ENCODE data around the gene CABP2.

The CABP2 gene

GRCh38 chr11:67542971-67543370 lies 19.7 kb upstream of the CABP2 start:
- TF ChIP-seq ZNF596 (tag by site-specific recombination; IDR thresholded peaks at IDR 0.05) (no peak), SCRT2 (tag by site-specific recombination; IDR thresholded peaks at IDR 0.05) (0 out of 2 replicates have a peak, but pooled peaks have one; percentile 26)
- ChIA-PET CTCF (interaction anchor here (2.2 kb wide), 1 partner anchor 30 kb away, joined by 6 read pairs; no protein-coding TSS in a partner anchor), POLR2A (no interaction called here)
- no peak overlapping the region for H3K27ac ChIP-seq (ENCODE audit: extremely low read depth, low read depth, low read length)
- no peaks in the 10 kb centered on the region for H3K9me3 ChIP-seq (ENCODE audit: control insufficient read depth, insufficient read depth, low read depth, low read length)
- H3K4me3 ChIP-seq (ENCODE audit: low read depth, low read length), result no peak overlapping the region
- no peaks in the 10 kb centered on the region for H3K4me1 ChIP-seq (ENCODE audit: control insufficient read depth, insufficient read depth, low read length)
- H3K36me3 ChIP-seq (ENCODE audit: control insufficient read depth in 2 of 2, insufficient read depth in 1 of 2, low read length in 2 of 2), result no peaks in the 10 kb centered on the region

- ChIA-PET CTCF (interaction anchor here (0.9 kb wide), 1 partner anchor 12 kb away, joined by 6 read pairs; no protein-coding TSS in a partner anchor), POLR2A (no interaction called here)
- H3K27ac ChIP-seq (ENCODE audit: extremely low read depth, low read depth, low read length), result no peak overlapping the region
- H3K4me1 ChIP-seq (ENCODE audit: control insufficient read depth, insufficient read depth, low read length), result no peaks in the 10 kb centered on the region
- H3K4me3 ChIP-seq (ENCODE audit: low read depth, low read length), result no peak overlapping the region
- no peaks in the 10 kb centered on the region for H3K9me3 ChIP-seq (ENCODE audit: control insufficient read depth, insufficient read depth, low read depth, low read length)
- no peaks in the 10 kb centered on the region for H3K36me3 ChIP-seq (ENCODE audit: control insufficient read depth in 2 of 2, insufficient read depth in 1 of 2, low read length in 2 of 2)
- TF ChIP-seq ZNF664 (tag by site-specific recombination; IDR thresholded peaks at IDR 0.05) (0 out of 2 replicates have a peak, but pooled peaks have one; percentile 38), ZNF510 (tag by site-specific recombination; IDR thresholded peaks at IDR 0.05; ENCODE audit: insufficient replicate concordance) (no peak), ZNF416 (tag by site-specific recombination; IDR thresholded peaks at IDR 0.05) (no peak), PBX3 (CRISPR knock-in tag; IDR thresholded peaks at IDR 0.05) (no peak)
Measured at GRCh38 chr11:67542169-67542568, 18.9 kb upstream of the CABP2 start.

GRCh38 chr11:67541198-67541597 lies 18.0 kb upstream of the CABP2 start:
- CTCF ChIA-PET, result interaction anchor here (0.7 kb wide), 1 partner anchor 76 kb away, joined by 4 read pairs; no protein-coding TSS in a partner anchor
- POLR2A ChIA-PET, result no interaction called here
- no peak overlapping the region for H3K27ac ChIP-seq (ENCODE audit: extremely low read depth, low read depth, low read length)

More at GRCh38 chr11:67541198-67541597, 18.0 kb upstream of the CABP2 start:
- Histone ChIP-seq H3K4me3 (ENCODE audit: low read depth, low read length) (no peak overlapping the region), H3K4me1 (ENCODE audit: control insufficient read depth, insufficient read depth, low read length) (no peaks in the 10 kb centered on the region), H3K36me3 (ENCODE audit: control insufficient read depth in 2 of 2, insufficient read depth in 1 of 2, low read length in 2 of 2) (no peaks in the 10 kb centered on the region), H3K9me3 (ENCODE audit: control insufficient read depth, insufficient read depth, low read depth, low read length) (no peaks in the 10 kb centered on the region)
- TF ChIP-seq ZNF596 (tag by site-specific recombination; IDR thresholded peaks at IDR 0.05), result no peak
- no peak for TF ChIP-seq INSM2 (tag by site-specific recombination; IDR thresholded peaks at IDR 0.05)
- TF ChIP-seq SALL2 (tag by site-specific recombination; IDR thresholded peaks at IDR 0.05; ENCODE audit: borderline replicate concordance), result no peak
- TF ChIP-seq BCL11B (tag by site-specific recombination; IDR thresholded peaks at IDR 0.05; ENCODE audit: low read depth), result no peak
- TF ChIP-seq ZNF350 (tag by site-specific recombination; IDR thresholded peaks at IDR 0.05), result no peak
- TF ChIP-seq ZNF211 (tag by site-specific recombination; IDR thresholded peaks at IDR 0.05; ENCODE audit: low read depth), result no peak
- no peak for TF ChIP-seq ZNF677 (tag by site-specific recombination; IDR thresholded peaks at IDR 0.05)
- TF ChIP-seq ZNF548 (tag by site-specific recombination; IDR thresholded peaks at IDR 0.05), result no peak
- TF ChIP-seq ZNF157 (tag by site-specific recombination; IDR thresholded peaks at IDR 0.05), result no peak
- no peak for TF ChIP-seq ZNF626 (tag by site-specific recombination; IDR thresholded peaks at IDR 0.05)
- no peak for TF ChIP-seq ZNF311 (tag by site-specific recombination; IDR thresholded peaks at IDR 0.05; ENCODE audit: borderline replicate concordance)
- TF ChIP-seq ZNF701 (tag by site-specific recombination; IDR thresholded peaks at IDR 0.05), result no peak
- TF ChIP-seq KLF17 (tag by site-specific recombination; IDR thresholded peaks at IDR 0.05), result no peak
- TF ChIP-seq ZNF174 (tag by site-specific recombination; IDR thresholded peaks at IDR 0.05), result no peak
- no peak for TF ChIP-seq SP2 (tag by site-specific recombination; IDR thresholded peaks at IDR 0.05)
- TF ChIP-seq ZNF558 (tag by site-specific recombination; IDR thresholded peaks at IDR 0.05), result no peak
- no peak for TF ChIP-seq ZNF76 (tag by site-specific recombination; IDR thresholded peaks at IDR 0.05; ENCODE audit: borderline replicate concordance, low read depth)
- no peak for TF ChIP-seq ZNF449 (tag by site-specific recombination; IDR thresholded peaks at IDR 0.05)
- TF ChIP-seq ZNF521 (tag by site-specific recombination; IDR thresholded peaks at IDR 0.05), result no peak
- no peak for TF ChIP-seq ZNF146 (tag by site-specific recombination; IDR thresholded peaks at IDR 0.05)

Data from HEK293 (cell line).